ENCODE data around the gene TRAPPC13. TPM values are rescaled to one million over a fixed set of nuclear protein-coding genes. Genes with fewer than 3 reads are reported as not detected.

Gene TRAPPC13
- total RNA-seq, 4 donors from 2014 or later: 11.4 to 18.1 (median 14.2) TPM

DNA sequence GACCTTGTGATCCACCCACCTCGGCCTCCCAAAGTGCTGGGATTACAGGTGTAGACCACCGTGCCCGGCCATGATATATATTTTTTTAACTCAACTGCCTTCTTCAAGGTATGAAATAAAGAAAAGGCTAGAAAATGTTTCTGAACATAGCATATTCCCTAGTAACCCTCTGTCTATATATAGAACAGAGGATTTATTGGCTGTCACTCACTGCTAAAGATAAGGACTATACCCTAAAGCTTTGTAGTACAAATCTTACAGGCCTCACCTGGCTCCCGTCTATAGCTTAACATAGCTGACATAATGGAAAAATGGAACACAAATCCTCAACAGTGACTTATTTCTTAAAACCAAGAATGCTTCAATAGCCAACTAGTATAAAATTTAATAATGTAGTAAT, 82.8 kb downstream of the TRAPPC13 start:
- TF ChIP-seq POLR2A (IDR thresholded peaks at IDR 0.05) (no peak), CTCF (IDR thresholded peaks at IDR 0.05) (no peak)
- H3K4me3 ChIP-seq (ENCODE audit: low read depth, poor library complexity, severe bottlenecking): no peak overlapping the region
- WGBS, 2 donors: 91 to 94% methylated on average over 4 of the region's 4 CpGs
- intact Hi-C loops (cut with DNase I; ENCODE audit: low total_unique reads): no loop called here
- DNase-seq (ENCODE audit: low spot score in 2 of 2): no peak

DNA sequence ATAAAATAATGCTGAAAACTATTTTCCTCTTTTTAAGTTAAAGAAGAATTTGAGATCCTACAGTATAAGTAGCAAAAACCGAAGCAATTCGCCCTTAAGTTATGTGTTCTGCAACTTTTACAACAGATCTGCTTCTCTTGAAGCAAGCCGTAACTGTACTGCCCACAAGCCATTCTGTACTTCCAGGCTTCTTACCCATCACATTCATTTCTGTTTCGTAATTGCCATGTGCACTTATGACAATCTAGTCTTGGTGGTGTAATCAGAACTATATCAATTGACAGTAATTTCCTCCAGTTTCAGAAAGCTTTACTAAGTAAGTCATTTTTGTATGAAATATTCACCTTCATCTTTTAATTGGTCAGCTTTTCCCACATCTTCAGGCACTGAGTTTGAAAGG, 83.3 kb downstream of the TRAPPC13 start:
- no peak overlapping the region for H3K4me3 ChIP-seq (ENCODE audit: low read depth, poor library complexity, severe bottlenecking)
- TF ChIP-seq CTCF (IDR thresholded peaks at IDR 0.05): no peak
- TF ChIP-seq POLR2A (IDR thresholded peaks at IDR 0.05): no peak
- WGBS, 2 donors: 85 to 93% methylated on average over 4 of the region's 4 CpGs
- no peak for DNase-seq (ENCODE audit: low spot score in 2 of 2)
- intact Hi-C loops (cut with DNase I; ENCODE audit: low total_unique reads): no loop called here

Other genes with a start within 250 kb of the TRAPPC13 start
- 1 to 10 TPM in 1 of 4 donors, under 1 TPM in 3; 0.42 to 1.1 (median 0.82) TPM for gene ADAMTS6, start 143.1 kb upstream of the TRAPPC13 start, total RNA-seq
- 1 to 10 TPM in 3 of 4 donors, under 1 TPM in 1; 0.72 to 1.8 (median 1.3) TPM for gene CENPK, start 61.9 kb upstream of the TRAPPC13 start, total RNA-seq
- 10 to 100 TPM; 25.0 to 39.7 (median 29.2) TPM for gene PPWD1, start 61.7 kb upstream of the TRAPPC13 start, total RNA-seq
- 10 to 100 TPM; 13.9 to 20.4 (median 14.8) TPM for gene TRIM23, start 694 bp upstream of the TRAPPC13 start, total RNA-seq
- 1 to 10 TPM; 2.0 to 4.4 (median 2.6) TPM for gene SHLD3, start within 50 bp of the TRAPPC13 start, total RNA-seq
- 1 to 10 TPM; 5.8 to 6.4 (median 6.0) TPM for gene SGTB, start 97.1 kb downstream of the TRAPPC13 start, total RNA-seq
- 10 to 100 TPM; 14.0 to 18.8 (median 16.4) TPM for gene NLN, start 97.2 kb downstream of the TRAPPC13 start, total RNA-seq

All from lower leg skin (tissue), 4 donors.